Transverse colon (tissue), 4 donors: ENCODE data around the gene KRT81. TPM values are rescaled to one million over a fixed set of nuclear protein-coding genes. Genes with fewer than 3 reads are reported as not detected.

ENCODE experiments used
- DNase-seq: peaks from one replicate; pipeline ENCODE4 v3.0.0-alpha.2; 2019
- H3K27ac ChIP-seq, 4 donors: fragments of 200-600 bp; sonication (generic); 2 replicates each; pipeline ENCODE4 v1.5.1; 2016 to 2018; ENCODE audit warnings: inconsistent platforms in 4 of 4
- H3K27me3 ChIP-seq: fragments of 200-600 bp; sonication (generic); 2 replicates; pipeline ENCODE4 v1.5.1; 2017; ENCODE audit warnings: inconsistent platforms
- H3K36me3 ChIP-seq, 4 donors: fragments of 200-600 bp; sonication (generic); 2 replicates each; pipeline ENCODE4 v1.5.1; 2017 to 2019; ENCODE audit warnings: inconsistent platforms in 4 of 4
- H3K4me1 ChIP-seq, 4 donors: fragments of 200-600 bp; sonication (generic); 2 replicates each; pipeline ENCODE4 v1.5.1; 2017 to 2020; ENCODE audit warnings: inconsistent platforms in 4 of 4
- H3K4me3 ChIP-seq, 4 donors: fragments of 200-600 bp; sonication (generic); 1 replicate in 1 of 4; 2 replicates in 3 of 4; pipeline versions ENCODE4 v1.5.1 to v1.6.1; 2017 to 2019; ENCODE audit warnings: inconsistent platforms in 4 of 4
- H3K9me3 ChIP-seq, 2 donors: fragments of 200-600 bp; sonication (generic); 2 replicates each; pipeline ENCODE4 v1.5.1; 2017 to 2019; ENCODE audit warnings: inconsistent platforms in 2 of 2
- CTCF ChIP-seq, 5 experiments: fragments of 200-600 bp in 3 of 5; fragments of 450-650 bp in 2 of 5; sonication (generic) in 3 of 5; IDR thresholded peaks; 1 replicate in 2 of 5; 2 replicates in 3 of 5; pipeline ENCODE4 v1.5.1; 2016 to 2017; ENCODE audit warnings: antibody characterized with exemption in 5 of 5, inconsistent platforms in 3 of 5, mild to moderate bottlenecking in 2 of 5, moderate library complexity in 1 of 5
- EP300 ChIP-seq: sonication (generic); formaldehyde crosslinking; IDR thresholded peaks from one replicate; pipeline ENCODE4 v1.6.1; 2017; ENCODE audit warnings: antibody characterized with exemption, low read depth
- POLR2A ChIP-seq: fragments of 450-650 bp; IDR thresholded peaks from one replicate; pipeline ENCODE4 v1.6.1; 2016; ENCODE audit warnings: antibody characterized with exemption, mild to moderate bottlenecking, moderate library complexity
- POLR2AphosphoS5 ChIP-seq, 3 donors: sonication (generic); formaldehyde crosslinking; IDR thresholded peaks; one replicate each; pipeline ENCODE4 v1.6.1; 2016; ENCODE audit warnings: antibody characterized with exemption in 3 of 3
- WGBS, 2 donors: methylation state at CpG; one replicate each; pipeline ENCODE4 v1.1.5; 2018; ENCODE audit warnings: low coverage in 1 of 2; 5-methylcytosine and 5-hydroxymethylcytosine counted together
- in situ Hi-C, 4 donors: fragments of 200-750 bp; cut with MboI; loops; one replicate each; pipeline versions ENCODE4 v1.15.0 to v1.15.1; 2017; ENCODE audit warnings: low sequenced_read_pairs in 3 of 4, low pct_ligation_motif_present in 1 of 4, low pct_unique_long_range_greater_than_20kb in 1 of 4
- intact Hi-C: fragments of 100-400 bp; cut with DNase I; formaldehyde crosslinking; loops from one replicate; pipeline ENCODE4 v1.15.1; 2023; ENCODE audit warnings: low total_unique reads
- total RNA-seq, 4 donors: library from RNA; depleted of rRNA; stranded (reverse); fragments of >200 nt; gene quantifications; one replicate each; pipeline ENCODE4 v1.1.0, GENCODE V29; 2016

Gene KRT81
- total RNA-seq, 4 donors from 2014 or later, result not detected

- DNase-seq, result no peak
- in situ Hi-C loops (no loop called here), intact Hi-C loops (no loop called here)
- 79% methylated on average over 9 of the region's 13 CpGs; no CpG with 5 or more reads in 1 of the 2 donors for WGBS, 2 donors
- Histone ChIP-seq H3K27ac (no peak overlapping the region), H3K4me1 (no peaks in the 10 kb centered on the region), H3K9me3 (no peaks in the 10 kb centered on the region), H3K4me3 (no peak overlapping the region), H3K36me3 (no peaks in the 10 kb centered on the region), H3K27me3 (peaks cover 26% of the 10 kb centered on the region)
- no peak for TF ChIP-seq POLR2A
- no peak for TF ChIP-seq CTCF (IDR thresholded peaks at IDR 0.05)
- TF ChIP-seq POLR2AphosphoS5 (IDR thresholded peaks at IDR 0.05), result no peak
- no peak for TF ChIP-seq EP300
These were observed 23.2 kb upstream of the KRT81 start for GRCh38 chr12:52314511-52314910.

GRCh38 chr12:52313926-52314325 is 22.6 kb upstream of the KRT81 start:
- no peaks in the 10 kb centered on the region for H3K36me3 ChIP-seq
- no peak for TF ChIP-seq CTCF (IDR thresholded peaks at IDR 0.05)
- no peak for TF ChIP-seq EP300
- no peak for TF ChIP-seq POLR2A
- no peak for TF ChIP-seq POLR2AphosphoS5 (IDR thresholded peaks at IDR 0.05)
- peaks cover 0 to 1% (median under 1%) of the 10 kb centered on the region in 4 donors for H3K4me1 ChIP-seq
- H3K4me3 ChIP-seq, result no peak overlapping the region
- H3K27ac ChIP-seq, result no peak overlapping the region
- in situ Hi-C loops (no loop called here), intact Hi-C loops (no loop called here)
- H3K9me3 ChIP-seq, result no peaks in the 10 kb centered on the region
- DNase-seq, result no peak
- H3K27me3 ChIP-seq, result peaks cover 32% of the 10 kb centered on the region
- WGBS, 2 donors, result 55 to 81% methylated on average over 2 to 9 of the region's 9 CpGs

- TF ChIP-seq POLR2A, result no peak
- no peak for TF ChIP-seq POLR2AphosphoS5 (IDR thresholded peaks at IDR 0.05)
- no peak for TF ChIP-seq EP300
- no peak for TF ChIP-seq CTCF (IDR thresholded peaks at IDR 0.05)
- Histone ChIP-seq H3K9me3 (no peaks in the 10 kb centered on the region), H3K36me3 (no peaks in the 10 kb centered on the region), H3K4me1 (peaks cover 0 to 6% (median 4%) of the 10 kb centered on the region in 4 donors), H3K27me3 (peaks cover 36% of the 10 kb centered on the region), H3K4me3 (no peak overlapping the region), H3K27ac (no peak overlapping the region)
- in situ Hi-C loops, result no loop called here
- DNase-seq, result no peak
- 62% methylated on average over 3 of the region's 3 CpGs; no CpG with 5 or more reads in 1 of the 2 donors for WGBS, 2 donors
- intact Hi-C loops, result no loop called here
These were observed 22.1 kb upstream of the KRT81 start for GRCh38 chr12:52313461-52313860.

GRCh38 chr12:52312086-52312485 is 20.8 kb upstream of the KRT81 start:
- Histone ChIP-seq H3K36me3 (no peaks in the 10 kb centered on the region), H3K9me3 (no peaks in the 10 kb centered on the region), H3K4me3 (no peak overlapping the region), H3K4me1 (peaks cover 0 to 12% (median 10%) of the 10 kb centered on the region in 4 donors), H3K27me3 (peaks cover 50% of the 10 kb centered on the region), H3K27ac (no peak overlapping the region)
- DNase-seq, result no peak
- in situ Hi-C loops, result no loop called here
- intact Hi-C loops, result no loop called here
- no peak for TF ChIP-seq POLR2A
- TF ChIP-seq CTCF (IDR thresholded peaks at IDR 0.05), result no peak
- no peak for TF ChIP-seq POLR2AphosphoS5 (IDR thresholded peaks at IDR 0.05)
- no peak for TF ChIP-seq EP300
- WGBS, 2 donors, result 72% methylated on average over 4 of the region's 4 CpGs; no CpG with 5 or more reads in 1 of the 2 donors
